22Rv1 (cell line): Measurements from ENCODE around the gene NFATC4.

Experiments
- CTCF ChIP-seq: fragments of 450-650 bp; IDR thresholded peaks from 2 replicates; pipeline ENCODE4 v1.5.1; 2017; ENCODE audit warnings: mild to moderate bottlenecking
- ZFX ChIP-seq: fragments of 450-650 bp; IDR thresholded peaks from 2 replicates; pipeline ENCODE4 v1.6.1; 2017; ENCODE audit warnings: antibody characterized with exemption, borderline replicate concordance

DNA sequence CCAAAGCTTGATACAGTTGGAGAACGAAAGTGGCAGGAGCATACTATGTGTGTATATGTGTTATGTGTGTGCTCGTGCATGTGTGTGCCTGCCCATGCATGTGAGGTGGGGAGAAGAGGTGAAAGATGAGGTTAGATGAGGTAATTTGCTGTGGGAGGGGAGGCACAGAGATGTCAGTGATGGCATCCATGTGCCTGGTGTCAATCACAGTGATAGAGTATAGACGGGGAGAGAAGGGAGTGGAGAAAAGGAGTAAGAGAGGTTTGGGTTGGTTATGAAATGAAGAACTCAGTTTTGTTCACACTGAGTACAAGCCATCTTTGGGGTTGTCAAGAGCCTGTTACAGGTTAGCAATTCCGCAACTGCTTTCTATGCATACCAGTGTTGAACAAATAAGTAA lies 16.2 kb downstream of the NFATC4 start:
- TF ChIP-seq CTCF (no peak), ZFX (no peak)
